Loucy (cell line): Measurements from ENCODE around the gene NAXE.
A peak's percentile ranks its signal among the peaks of the same experiment; 100 is the strongest.

Source experiments
- CTCF ChIP-seq: fragments of 200-600 bp; sonication (generic); conservative IDR thresholded peaks from 2 replicates; pipeline ENCODE4 v1.5.1; 2014; ENCODE audit warnings: mild to moderate bottlenecking, antibody characterized with exemption, low read length
- EZH2phosphoT487 ChIP-seq: fragments of 200-600 bp; IDR thresholded peaks from 2 replicates; pipeline ENCODE4 v1.6.1; 2018; ENCODE audit warnings: antibody characterized with exemption, mild to moderate bottlenecking, moderate library complexity, borderline replicate concordance

DNA sequence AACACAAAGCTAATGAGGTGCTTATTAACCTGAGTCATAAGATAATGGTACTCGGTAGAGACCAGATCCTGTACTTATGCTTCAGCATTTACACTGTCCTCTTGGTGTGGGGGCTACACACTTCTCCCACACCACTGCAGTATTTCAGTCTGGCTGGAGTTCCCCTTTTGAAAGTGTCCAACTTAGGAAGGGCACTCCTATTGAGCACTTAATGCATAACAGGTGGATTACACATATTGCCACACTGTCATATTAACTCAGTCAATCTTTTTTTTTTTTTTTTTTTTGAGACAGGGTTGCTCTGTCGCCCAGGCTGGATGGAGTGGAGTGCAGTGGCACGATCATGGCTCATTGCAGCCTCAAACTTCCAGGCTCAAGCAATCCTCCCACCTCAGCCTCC, 8.2 kb downstream of the NAXE start:
- TF ChIP-seq CTCF = peak; percentile 42
- TF ChIP-seq EZH2phosphoT487 = no peak
